ENCODE results near the gene TMPRSS11A. TPM values are rescaled to one million over a fixed set of nuclear protein-coding genes. Genes with fewer than 3 reads are reported as not detected.

The TMPRSS11A gene
- total RNA-seq, 1 donor from 2014 or later: not detected

DNA sequence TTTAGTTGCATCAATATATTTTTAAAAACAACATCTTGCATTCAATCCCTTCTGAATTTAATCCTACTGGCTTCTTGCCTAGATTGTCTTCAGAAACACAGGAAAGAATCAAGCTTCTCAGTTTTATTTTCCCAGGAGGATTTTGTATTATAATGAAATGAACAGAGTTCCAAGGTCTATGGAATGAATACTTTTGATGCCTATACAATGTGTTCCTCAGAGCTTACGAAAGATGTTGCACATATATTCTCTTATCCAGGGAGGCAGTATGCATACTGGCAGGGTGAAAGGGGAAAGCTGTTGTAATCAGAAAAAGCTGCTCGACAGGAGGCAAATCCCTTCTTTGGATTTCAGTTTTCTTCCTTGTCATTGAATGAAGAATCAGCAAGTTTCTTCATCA lies 88.3 kb downstream of the TMPRSS11A start:
- DNase-seq (ENCODE audit: low spot score in 2 of 2) (no peak), FAIRE-seq (no peak)

DNA sequence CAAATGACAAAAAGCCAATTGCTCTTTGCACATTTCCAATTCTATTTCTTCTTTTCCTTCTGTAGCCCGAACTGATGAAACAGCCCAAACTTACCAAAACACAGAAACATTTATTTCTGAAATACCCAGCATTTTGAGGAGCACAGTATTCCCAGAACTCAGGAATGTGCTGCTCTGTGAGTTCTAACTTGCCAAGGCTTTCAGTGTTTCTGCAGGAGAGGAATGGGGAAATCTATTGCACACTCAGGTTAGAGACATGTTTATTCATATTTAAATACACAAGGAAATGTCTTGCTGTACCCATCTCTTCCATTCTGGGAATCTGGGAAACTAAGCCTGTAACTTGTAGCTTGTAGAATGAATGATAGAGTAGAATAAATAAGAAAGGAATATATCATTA lies 90.2 kb downstream of the TMPRSS11A start:
- FAIRE-seq (no peak), DNase-seq (ENCODE audit: low spot score in 2 of 2) (no peak)

DNA sequence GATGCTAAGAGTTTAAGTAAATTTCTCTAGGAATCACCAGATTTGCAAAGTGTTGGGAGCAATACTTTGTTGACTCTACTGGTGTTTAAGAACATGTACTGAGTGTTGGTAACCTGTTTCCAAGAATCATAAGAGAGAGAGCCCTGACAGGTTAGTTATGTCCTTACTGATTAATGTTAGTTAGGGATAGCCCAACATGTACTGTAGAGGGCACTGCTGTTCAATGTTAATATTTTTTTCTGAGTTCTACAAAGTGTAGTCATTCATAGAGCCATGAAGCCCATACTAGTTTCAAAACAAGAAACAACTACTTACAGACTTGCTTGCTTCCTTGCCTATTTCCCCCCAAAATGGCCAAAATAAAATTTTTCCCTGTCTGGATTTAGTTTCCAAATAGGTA lies 91.4 kb downstream of the TMPRSS11A start:
- FAIRE-seq: no peak
- DNase-seq (ENCODE audit: low spot score in 2 of 2): no peak

DNA sequence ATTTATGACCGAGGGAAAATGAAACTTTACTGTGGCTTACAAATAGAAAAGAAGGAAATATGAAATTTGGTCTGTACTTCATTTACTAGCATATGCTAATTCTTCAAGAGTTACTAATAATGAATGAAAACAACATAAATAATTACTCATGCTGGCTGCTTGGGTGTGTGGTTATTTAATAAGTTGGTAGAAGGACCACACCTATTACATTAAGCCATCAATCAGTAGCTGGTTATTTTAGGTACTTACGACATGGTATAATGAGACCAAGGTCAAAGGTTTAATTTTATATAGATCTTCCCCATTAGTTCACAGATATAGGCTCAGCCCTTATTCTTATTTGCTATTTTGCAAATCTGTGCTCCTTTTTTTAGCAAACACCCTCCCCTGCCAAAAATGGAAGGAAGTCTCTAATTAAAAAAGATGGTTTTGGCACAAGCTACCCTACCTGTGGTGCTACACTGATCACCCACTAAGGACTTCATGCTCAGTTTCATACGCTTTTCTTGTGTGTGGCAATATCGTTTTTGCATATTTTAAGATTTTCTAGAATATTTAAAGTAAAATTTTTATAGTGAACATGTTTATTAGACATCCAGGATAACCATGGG lies 93.6 kb downstream of the TMPRSS11A start:
- no peak for DNase-seq (ENCODE audit: low spot score in 2 of 2)
- FAIRE-seq: no peak

DNA sequence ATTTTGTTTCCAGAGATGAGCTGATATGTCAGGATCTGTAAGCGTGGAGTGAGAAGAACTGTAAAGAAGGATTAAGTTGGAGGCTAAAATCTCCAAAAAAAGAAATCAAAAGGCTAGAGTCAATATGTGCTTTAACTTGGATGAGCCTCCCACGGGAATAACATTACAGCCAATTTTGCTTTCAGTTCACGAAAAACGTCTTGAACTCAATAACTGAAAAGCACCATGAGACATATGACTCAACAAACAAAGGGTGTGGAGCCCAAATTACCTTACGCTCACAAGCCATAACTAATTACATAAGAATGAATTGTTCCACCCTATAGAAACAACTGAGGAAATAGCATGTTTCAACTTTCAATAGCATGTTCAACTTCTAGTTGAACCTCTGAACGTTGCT lies 101.8 kb downstream of the TMPRSS11A start:
- no peak for DNase-seq (ENCODE audit: low spot score in 2 of 2)
- no peak for FAIRE-seq

Small RNA genes within 50 kb of the gene (small RNA-seq; reads per million reads assigned to genes)
- gene RNU6-95P: not detected

Other genes with a start within 250 kb of the TMPRSS11A start
- gene GNRHR, start 209.1 kb downstream of the TMPRSS11A start, total RNA-seq: not detected
- gene TMPRSS11D, start 79.5 kb downstream of the TMPRSS11A start, total RNA-seq: not detected
- gene TMPRSS11F, start 166.4 kb upstream of the TMPRSS11A start, total RNA-seq: not detected